Uterus (tissue), 4 donors: ENCODE data around the gene NQO2. TPM values are rescaled to one million over a fixed set of nuclear protein-coding genes. Genes with fewer than 3 reads are reported as not detected.

ENCODE experiments used
- DNase-seq, 2 donors: peaks; one replicate each; pipeline ENCODE4 v3.0.0-alpha.2; 2019 to 2020
- H3K27ac ChIP-seq, 2 donors: fragments of 200-600 bp; sonication (generic); 1 replicate in 1 of 2; 2 replicates in 1 of 2; pipeline ENCODE4 v1.5.1; 2016 to 2018
- H3K27me3 ChIP-seq, 2 donors: fragments of 200-600 bp; sonication (generic); one replicate each; pipeline ENCODE4 v1.5.1; 2018 to 2019; ENCODE audit warnings: control low read depth in 1 of 2
- H3K36me3 ChIP-seq, 2 donors: fragments of 200-600 bp; sonication (generic); one replicate each; pipeline ENCODE4 v1.5.1; 2019; ENCODE audit warnings: control low read depth in 1 of 2
- H3K4me1 ChIP-seq, 2 donors: fragments of 200-600 bp; sonication (generic); one replicate each; pipeline ENCODE4 v1.5.1; 2018 to 2019; ENCODE audit warnings: control low read depth in 1 of 2
- H3K4me3 ChIP-seq, 2 donors: fragments of 200-600 bp; sonication (generic); 1 replicate in 1 of 2; 2 replicates in 1 of 2; pipeline ENCODE4 v1.5.1; 2018 to 2019; ENCODE audit warnings: mild to moderate bottlenecking in 1 of 2
- H3K9me3 ChIP-seq, 2 donors: fragments of 200-600 bp; sonication (generic); one replicate each; pipeline ENCODE4 v1.5.1; 2019; ENCODE audit warnings: control low read depth in 1 of 2
- POLR2A ChIP-seq, 2 donors: fragments of 450-650 bp; IDR thresholded peaks; one replicate each; pipeline ENCODE4 v1.6.1; 2016; ENCODE audit warnings: antibody characterized with exemption in 2 of 2, mild to moderate bottlenecking in 1 of 2, moderate library complexity in 1 of 2
- intact Hi-C: fragments of 100-400 bp; cut with DNase I; formaldehyde crosslinking; loops from one replicate; pipeline ENCODE4 v1.15.1; 2023; ENCODE audit warnings: low total_unique reads
- total RNA-seq, 4 donors: library from RNA; depleted of rRNA in 3 of 4; stranded (reverse); fragments of >200 nt in 3 of 4; gene quantifications; one replicate each; pipeline versions ENCODE4 v1.1.0 to v1.2.4, GENCODE V29; 2014 to 2023
- TF ChIP-seq, protein P1 (sequence below), 4 experiments: fragments of 200-600 bp in 2 of 4; fragments of 450-650 bp in 2 of 4; sonication (generic) in 2 of 4; IDR thresholded peaks; one replicate each; pipeline ENCODE4 v1.5.1; 2016 to 2019; ENCODE audit warnings: antibody characterized with exemption in 4 of 4, mild to moderate bottlenecking in 2 of 4, moderate library complexity in 1 of 4
- donor health status: DM: yes; HTN: yes; CAD: no.

NQO2 gene
- total RNA-seq, 4 donors from 2014 or later = 7.8 to 50.3 (median 21.6) TPM

GRCh38 chr6:2973676-2974075 lies 26.0 kb upstream of the NQO2 start:
- H3K27ac ChIP-seq = no peak overlapping the region
- no peak for TF ChIP-seq POLR2A (IDR thresholded peaks at IDR 0.05)
- TF ChIP-seq, protein P1, sequence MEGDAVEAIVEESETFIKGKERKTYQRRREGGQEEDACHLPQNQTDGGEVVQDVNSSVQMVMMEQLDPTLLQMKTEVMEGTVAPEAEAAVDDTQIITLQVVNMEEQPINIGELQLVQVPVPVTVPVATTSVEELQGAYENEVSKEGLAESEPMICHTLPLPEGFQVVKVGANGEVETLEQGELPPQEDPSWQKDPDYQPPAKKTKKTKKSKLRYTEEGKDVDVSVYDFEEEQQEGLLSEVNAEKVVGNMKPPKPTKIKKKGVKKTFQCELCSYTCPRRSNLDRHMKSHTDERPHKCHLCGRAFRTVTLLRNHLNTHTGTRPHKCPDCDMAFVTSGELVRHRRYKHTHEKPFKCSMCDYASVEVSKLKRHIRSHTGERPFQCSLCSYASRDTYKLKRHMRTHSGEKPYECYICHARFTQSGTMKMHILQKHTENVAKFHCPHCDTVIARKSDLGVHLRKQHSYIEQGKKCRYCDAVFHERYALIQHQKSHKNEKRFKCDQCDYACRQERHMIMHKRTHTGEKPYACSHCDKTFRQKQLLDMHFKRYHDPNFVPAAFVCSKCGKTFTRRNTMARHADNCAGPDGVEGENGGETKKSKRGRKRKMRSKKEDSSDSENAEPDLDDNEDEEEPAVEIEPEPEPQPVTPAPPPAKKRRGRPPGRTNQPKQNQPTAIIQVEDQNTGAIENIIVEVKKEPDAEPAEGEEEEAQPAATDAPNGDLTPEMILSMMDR (IDR thresholded peaks at IDR 0.05) = no peak
- no peak overlapping the region for H3K4me3 ChIP-seq
- no peaks in the 10 kb centered on the region for H3K27me3 ChIP-seq
- H3K4me1 ChIP-seq = peaks cover 0 to 3% of the 10 kb centered on the region in 2 donors
- DNase-seq = no peak
- H3K9me3 ChIP-seq = no peaks in the 10 kb centered on the region
- H3K36me3 ChIP-seq = no peaks in the 10 kb centered on the region
- intact Hi-C loops = no loop called here

DNA sequence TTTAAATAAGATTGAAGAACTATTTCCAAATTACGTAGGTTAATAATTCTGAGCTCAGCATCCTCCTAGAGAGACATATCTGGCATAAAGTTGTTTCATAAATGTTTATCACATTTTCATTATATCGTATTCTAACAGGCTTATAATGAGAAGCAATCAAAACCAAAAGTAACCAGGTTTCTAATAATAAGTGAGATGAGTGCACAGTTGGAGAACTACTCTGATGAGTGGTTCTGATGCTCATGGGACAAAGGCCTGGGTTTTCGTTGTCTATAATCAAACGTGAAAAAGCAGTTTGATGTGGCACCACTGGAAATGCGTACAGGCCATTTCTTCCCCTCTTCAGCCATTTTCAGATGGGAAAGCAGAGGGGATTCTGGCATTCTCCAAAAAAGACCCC lies 23.6 kb upstream of the NQO2 start:
- DNase-seq = no peak
- intact Hi-C loops = no loop called here
- H3K27ac ChIP-seq = no peak overlapping the region

GRCh38 chr6:2976571-2977085 lies 23.1 kb upstream of the NQO2 start:
- Histone ChIP-seq H3K9me3 (no peaks in the 10 kb centered on the region), H3K36me3 (no peaks in the 10 kb centered on the region), H3K4me3 (no peak overlapping the region), H3K27me3 (no peaks in the 10 kb centered on the region), H3K4me1 (peaks cover 0 to 3% of the 10 kb centered on the region in 2 donors), H3K27ac (peak overlapping the region in 1 of 2 donors; percentile 70)
- TF ChIP-seq, protein P1 (IDR thresholded peaks at IDR 0.05) = no peak
- no peak for TF ChIP-seq POLR2A (IDR thresholded peaks at IDR 0.05)
- intact Hi-C loops = no loop called here
- no peak for DNase-seq

More for the DNA sequence above, 23.6 kb upstream of the NQO2 start:
- Histone ChIP-seq H3K9me3 (no peaks in the 10 kb centered on the region), H3K27me3 (no peaks in the 10 kb centered on the region), H3K4me3 (no peak overlapping the region), H3K36me3 (no peaks in the 10 kb centered on the region), H3K4me1 (peaks cover 0 to 3% of the 10 kb centered on the region in 2 donors)
- TF ChIP-seq POLR2A (IDR thresholded peaks at IDR 0.05) = no peak
- TF ChIP-seq, protein P1 (IDR thresholded peaks at IDR 0.05) = no peak

DNA sequence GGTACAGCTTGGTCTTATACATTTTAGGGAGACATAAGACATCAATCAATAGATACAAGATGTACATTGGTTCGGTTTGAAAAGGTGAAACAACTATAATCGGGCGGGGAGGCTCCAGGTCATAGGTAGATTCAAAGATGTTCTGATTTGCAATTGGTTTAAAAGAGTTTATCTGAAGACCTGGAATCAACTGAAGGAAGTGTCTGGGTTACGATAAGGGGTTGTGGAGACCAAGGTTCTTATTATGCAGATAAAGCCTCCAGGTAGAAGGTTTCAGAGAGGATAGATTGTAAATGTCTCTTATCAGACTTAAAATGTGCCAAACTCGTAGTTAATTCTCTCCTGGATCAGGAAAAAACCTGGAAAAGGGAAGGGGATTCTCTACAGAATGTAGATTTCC lies 22.4 kb upstream of the NQO2 start:
- peaks cover 0 to 3% of the 10 kb centered on the region in 2 donors for H3K4me1 ChIP-seq
- intact Hi-C loops = no loop called here
- H3K4me3 ChIP-seq = no peak overlapping the region
- peak overlapping the region; percentile 9 to 70 for H3K27ac ChIP-seq
- no peak for TF ChIP-seq POLR2A (IDR thresholded peaks at IDR 0.05)
- TF ChIP-seq, protein P1 (IDR thresholded peaks at IDR 0.05) = no peak
- H3K27me3 ChIP-seq = no peaks in the 10 kb centered on the region
- H3K36me3 ChIP-seq = no peaks in the 10 kb centered on the region
- no peak for DNase-seq
- no peaks in the 10 kb centered on the region for H3K9me3 ChIP-seq

GRCh38 chr6:2977799-2978590 lies 21.7 kb upstream of the NQO2 start:
- no peaks in the 10 kb centered on the region for H3K36me3 ChIP-seq
- DNase-seq = no peak
- H3K27ac ChIP-seq = peak overlapping the region; percentile 9 to 70
- H3K4me3 ChIP-seq = no peak overlapping the region
- H3K27me3 ChIP-seq = no peaks in the 10 kb centered on the region
- H3K9me3 ChIP-seq = no peaks in the 10 kb centered on the region
- TF ChIP-seq, protein P1 (IDR thresholded peaks at IDR 0.05) = no peak
- TF ChIP-seq POLR2A (IDR thresholded peaks at IDR 0.05) = no peak
- H3K4me1 ChIP-seq = peaks cover 0 to 3% of the 10 kb centered on the region in 2 donors
- intact Hi-C loops = no loop called here
